K562 (cell line): ENCODE data around the gene LPAR5. TPM values are rescaled to one million over a fixed set of nuclear protein-coding genes. Genes with fewer than 3 reads are reported as not detected.
A peak's percentile ranks its signal among the peaks of the same experiment; 100 is the strongest.

ENCODE experiments used
- CXXC5 ChIP-seq: fragments of 250-450 bp; sonication (Bioruptor Pico); IDR thresholded peaks from 2 replicates; pipeline ENCODE4 v1.8.0; 2022; ENCODE audit warnings: inconsistent platforms, mild to moderate bottlenecking, moderate library complexity
- DACH1 ChIP-seq: fragments of 450-650 bp; IDR thresholded peaks from 2 replicates; pipeline ENCODE4 v1.6.1; 2018; ENCODE audit not compliant: partially characterized antibody
- DDX20 ChIP-seq: fragments of 450-650 bp; IDR thresholded peaks from 2 replicates; pipeline ENCODE4 v1.6.1; 2016; ENCODE audit warnings: missing genetic modification characterization, low read depth, mild to moderate bottlenecking, missing compliant biosample characterization, moderate library complexity
- JUND ChIP-seq, 2 experiments: IDR thresholded peaks; 2 replicates in 1 of 2; 3 replicates in 1 of 2; pipeline ENCODE4 v1.6.1; 2011; ENCODE audit warnings: borderline replicate concordance in 2 of 2, low read depth in 2 of 2, low read length in 2 of 2, improper control_type of control experiment in 1 of 2, missing biosample characterization in 1 of 2, missing genetic modification characterization in 1 of 2, missing genetic modification reagents in 1 of 2
- LEF1 ChIP-seq: fragments of 450-650 bp; IDR thresholded peaks from 2 replicates; pipeline ENCODE4 v1.6.1; 2016; ENCODE audit warnings: mild to moderate bottlenecking
- POLR2H ChIP-seq: IDR thresholded peaks from 2 replicates; pipeline ENCODE4 v1.6.1; 2016; ENCODE audit warnings: missing genetic modification characterization, low read depth, mild to moderate bottlenecking, control low read depth, missing compliant biosample characterization, moderate library complexity
- RNF2 ChIP-seq: sonication (generic); IDR thresholded peaks from 2 replicates; pipeline ENCODE4 v1.6.1; 2016
- SIN3A ChIP-seq, 2 experiments: fragments of 150-350 bp in 1 of 2; IDR thresholded peaks; 2 replicates each; pipeline ENCODE4 v1.6.1; 2011 to 2016; ENCODE audit warnings: borderline replicate concordance in 2 of 2, low read depth in 2 of 2, low read length in 2 of 2, mild to moderate bottlenecking in 2 of 2, moderate library complexity in 2 of 2; ENCODE audit not compliant: control insufficient read depth in 1 of 2
- SMARCA5 ChIP-seq: fragments of 450-650 bp; IDR thresholded peaks from 2 replicates; pipeline ENCODE4 v1.6.1; 2016
- TAF1 ChIP-seq: IDR thresholded peaks from 2 replicates; pipeline ENCODE4 v1.6.1; 2011; ENCODE audit warnings: mild to moderate bottlenecking, low read length, moderate library complexity; ENCODE audit not compliant: insufficient read depth, control insufficient read depth, severe bottlenecking; ENCODE audit errors: extremely low read depth
- ZKSCAN3 ChIP-seq: fragments of 250-450 bp; sonication (Bioruptor Pico); IDR thresholded peaks from 2 replicates; pipeline ENCODE4 v1.4.0; 2020
- ZNF444 ChIP-seq: fragments of 250-450 bp; sonication (Bioruptor Pico); IDR thresholded peaks from 2 replicates; pipeline ENCODE4 v1.4.0; 2020; ENCODE audit warnings: mild to moderate bottlenecking, moderate library complexity
- ZNF695 ChIP-seq: fragments of 450-650 bp; formaldehyde crosslinking; IDR thresholded peaks from 2 replicates; pipeline ENCODE4 v1.4.0; 2020; ENCODE audit warnings: mild to moderate bottlenecking, moderate library complexity
- polyA plus RNA-seq, 8 experiments: library from polyadenylated mRNA; depleted of rRNA in 4 of 8; stranded (reverse) in 5 of 8; unstranded in 3 of 8; fragments of >200 nt; fragmentation: Nextera tagmentation in 2 of 8; fragmentation: Illumina TruSeq in 1 of 8; extraction: Ambion mirVana in 2 of 8; extraction: Trizol in 1 of 8; gene quantifications; 2 replicates each; pipeline versions ENCODE4 v1.2.1 to v1.2.3, GENCODE V29; 2011 to 2014; ENCODE audit warnings: inconsistent platforms in 1 of 8, missing spikeins in 1 of 8
- total RNA-seq, 7 experiments: library from RNA; depleted of rRNA in 6 of 7; stranded (reverse); fragments of >200 nt in 6 of 7; fragmentation: Illumina TruSeq in 2 of 7; extraction: Trizol in 2 of 7; gene quantifications; 2 replicates each; pipeline versions ENCODE4 v1.2.1 to v1.2.3, GENCODE V29; 2011 to 2021; ENCODE audit warnings: low replicate concordance in 1 of 7
- TF ChIP-seq, protein P1 (sequence below): fragments of 450-650 bp; IDR thresholded peaks from 2 replicates; pipeline ENCODE4 v1.7.0; 2016; ENCODE audit warnings: borderline replicate concordance
- TF ChIP-seq, protein P2 (sequence below), 3 experiments: fragments of 200-800 bp in 1 of 3; sonication (Bioruptor generic) in 1 of 3; sonication (generic) in 1 of 3; formaldehyde crosslinking in 1 of 3; IDR thresholded peaks; 2 replicates each; pipeline versions ENCODE4 v1.6.1 to v1.8.0; 2016 to 2022; ENCODE audit warnings: mild to moderate bottlenecking in 2 of 3, missing compliant biosample characterization in 2 of 3, missing genetic modification characterization in 2 of 3, missing genetic modification reagents in 1 of 3
- TF ChIP-seq, protein P3 (sequence below), 2 experiments: fragments of 200-800 bp in 1 of 2; sonication (Bioruptor generic) in 1 of 2; sonication (generic) in 1 of 2; formaldehyde crosslinking in 1 of 2; IDR thresholded peaks in 1 of 2; conservative IDR thresholded peaks in 1 of 2; 2 replicates each; pipeline versions ENCODE4 v1.5.0 to v1.6.1; 2016 to 2020; ENCODE audit warnings: missing compliant biosample characterization in 1 of 2, missing genetic modification characterization in 1 of 2, missing genetic modification reagents in 1 of 2
- TF ChIP-seq, protein P4 (sequence below): fragments of 200-800 bp; sonication (Bioruptor generic); IDR thresholded peaks from 2 replicates; pipeline ENCODE4 v1.6.1; 2017; ENCODE audit warnings: missing genetic modification characterization, missing compliant biosample characterization

The LPAR5 gene
- total and polyA plus RNA-seq, 9 of the 15 experiments (the other 6 are each of a cell fraction or from before 2014, with no cell fraction given), result 1.3 to 11.7 (median 3.6) TPM

DNA sequence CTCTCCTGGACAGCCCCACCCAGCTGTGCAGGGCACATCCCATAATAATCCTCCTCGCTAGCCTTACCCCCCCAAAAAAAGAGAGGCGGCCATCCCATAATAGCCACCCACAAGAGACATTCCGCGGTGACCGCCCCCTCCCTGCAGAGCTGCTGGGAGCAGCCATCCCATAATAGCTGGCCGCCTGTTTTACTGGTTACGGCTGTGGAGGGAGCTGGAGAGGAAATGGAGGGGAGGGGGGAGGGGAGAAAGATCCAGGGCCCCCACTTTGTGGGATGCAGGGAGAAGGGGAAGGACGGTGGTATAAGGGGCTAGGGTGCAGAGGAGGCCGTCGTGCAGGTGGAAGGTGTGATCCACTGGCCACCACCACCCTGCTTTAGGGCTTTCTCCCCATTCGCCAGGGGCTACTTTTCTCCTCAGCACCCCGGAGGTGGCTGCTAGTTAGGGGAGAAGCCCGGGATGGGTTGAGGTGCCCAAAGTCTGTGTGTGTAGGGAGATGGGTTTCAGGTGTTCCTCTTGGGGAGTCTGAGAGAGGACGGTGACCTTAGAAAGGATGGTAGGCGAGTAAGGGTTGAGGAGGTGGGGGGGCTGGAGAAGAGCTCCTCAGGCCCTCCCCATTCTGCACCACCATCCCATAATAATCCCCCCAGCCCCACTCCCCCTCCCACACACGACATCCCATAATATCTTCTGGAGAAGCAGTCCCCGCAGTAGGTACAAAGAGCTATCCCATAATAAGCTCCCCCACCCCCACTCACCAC, 22.6 kb downstream of the LPAR5 start (continued):
- TF ChIP-seq RNF2 (peak; percentile 44; the same call in 1 of the 2 replicates), DDX20 (tag) (no peak), JUND (IDR thresholded peaks at IDR 0.05; ENCODE audit: borderline replicate concordance, low read depth, low read length) (peak; percentile 35; the same call in 1 of the 2 replicates), JUND (tag; IDR thresholded peaks at IDR 0.05; ENCODE audit: borderline replicate concordance, low read depth, low read length) (no peak), CXXC5 (CRISPR knock-in tag) (peak; percentile 48; the same call in 1 of the 2 replicates), LEF1 (peak; percentile 63), ZKSCAN3 (CRISPR knock-in tag) (no peak), SMARCA5 (peak; percentile 93), ZNF444 (peak; percentile 4; the same call in 1 of the 2 replicates), DACH1 (peak; percentile 22), ZNF695 (CRISPR knock-in tag) (no peak), SIN3A (IDR thresholded peaks at IDR 0.05; ENCODE audit: borderline replicate concordance in 2 of 2, control insufficient read depth in 1 of 2, low read depth in 2 of 2, low read length in 2 of 2) (no peak; a peak in 1 of 4 replicates), POLR2H (peak; percentile 48; the same call in 1 of the 2 replicates), TAF1 (peak; percentile 32)
- TF ChIP-seq, protein P1, sequence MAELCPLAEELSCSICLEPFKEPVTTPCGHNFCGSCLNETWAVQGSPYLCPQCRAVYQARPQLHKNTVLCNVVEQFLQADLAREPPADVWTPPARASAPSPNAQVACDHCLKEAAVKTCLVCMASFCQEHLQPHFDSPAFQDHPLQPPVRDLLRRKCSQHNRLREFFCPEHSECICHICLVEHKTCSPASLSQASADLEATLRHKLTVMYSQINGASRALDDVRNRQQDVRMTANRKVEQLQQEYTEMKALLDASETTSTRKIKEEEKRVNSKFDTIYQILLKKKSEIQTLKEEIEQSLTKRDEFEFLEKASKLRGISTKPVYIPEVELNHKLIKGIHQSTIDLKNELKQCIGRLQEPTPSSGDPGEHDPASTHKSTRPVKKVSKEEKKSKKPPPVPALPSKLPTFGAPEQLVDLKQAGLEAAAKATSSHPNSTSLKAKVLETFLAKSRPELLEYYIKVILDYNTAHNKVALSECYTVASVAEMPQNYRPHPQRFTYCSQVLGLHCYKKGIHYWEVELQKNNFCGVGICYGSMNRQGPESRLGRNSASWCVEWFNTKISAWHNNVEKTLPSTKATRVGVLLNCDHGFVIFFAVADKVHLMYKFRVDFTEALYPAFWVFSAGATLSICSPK, result 0 out of 2 replicates have a peak, but pooled peaks have one; percentile 37
- TF ChIP-seq, protein P2, sequence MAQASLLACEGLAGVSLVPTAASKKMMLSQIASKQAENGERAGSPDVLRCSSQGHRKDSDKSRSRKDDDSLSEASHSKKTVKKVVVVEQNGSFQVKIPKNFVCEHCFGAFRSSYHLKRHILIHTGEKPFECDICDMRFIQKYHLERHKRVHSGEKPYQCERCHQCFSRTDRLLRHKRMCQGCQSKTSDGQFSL (CRISPR knock-in tag; IDR thresholded peaks at IDR 0.05), result peak; percentile 89
- TF ChIP-seq, protein P2 (tag; IDR thresholded peaks at IDR 0.05), result peak in 1 of 2 experiments; percentile 97; a peak in 1 of 4 replicates
- TF ChIP-seq, protein P3, sequence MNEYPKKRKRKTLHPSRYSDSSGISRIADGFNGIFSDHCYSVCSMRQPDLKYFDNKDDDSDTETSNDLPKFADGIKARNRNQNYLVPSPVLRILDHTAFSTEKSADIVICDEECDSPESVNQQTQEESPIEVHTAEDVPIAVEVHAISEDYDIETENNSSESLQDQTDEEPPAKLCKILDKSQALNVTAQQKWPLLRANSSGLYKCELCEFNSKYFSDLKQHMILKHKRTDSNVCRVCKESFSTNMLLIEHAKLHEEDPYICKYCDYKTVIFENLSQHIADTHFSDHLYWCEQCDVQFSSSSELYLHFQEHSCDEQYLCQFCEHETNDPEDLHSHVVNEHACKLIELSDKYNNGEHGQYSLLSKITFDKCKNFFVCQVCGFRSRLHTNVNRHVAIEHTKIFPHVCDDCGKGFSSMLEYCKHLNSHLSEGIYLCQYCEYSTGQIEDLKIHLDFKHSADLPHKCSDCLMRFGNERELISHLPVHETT (CRISPR knock-in tag; conservative IDR thresholded peaks at IDR 0.05 in 1 of 2, IDR thresholded peaks at IDR 0.05 in 1 of 2), result peak in 1 of 2 experiments; percentile 91; a peak in 1 of 4 replicates
- TF ChIP-seq, protein P4, sequence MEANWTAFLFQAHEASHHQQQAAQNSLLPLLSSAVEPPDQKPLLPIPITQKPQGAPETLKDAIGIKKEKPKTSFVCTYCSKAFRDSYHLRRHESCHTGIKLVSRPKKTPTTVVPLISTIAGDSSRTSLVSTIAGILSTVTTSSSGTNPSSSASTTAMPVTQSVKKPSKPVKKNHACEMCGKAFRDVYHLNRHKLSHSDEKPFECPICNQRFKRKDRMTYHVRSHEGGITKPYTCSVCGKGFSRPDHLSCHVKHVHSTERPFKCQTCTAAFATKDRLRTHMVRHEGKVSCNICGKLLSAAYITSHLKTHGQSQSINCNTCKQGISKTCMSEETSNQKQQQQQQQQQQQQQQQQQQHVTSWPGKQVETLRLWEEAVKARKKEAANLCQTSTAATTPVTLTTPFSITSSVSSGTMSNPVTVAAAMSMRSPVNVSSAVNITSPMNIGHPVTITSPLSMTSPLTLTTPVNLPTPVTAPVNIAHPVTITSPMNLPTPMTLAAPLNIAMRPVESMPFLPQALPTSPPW (CRISPR knock-in tag), result peak; percentile 98
